SH-SY5Y (cell line): ENCODE results near the gene MLXIPL.

Experiments used
- GATA2 ChIP-seq: IDR thresholded peaks from 2 replicates; pipeline ENCODE4 v1.6.1; 2011; ENCODE audit warnings: mild to moderate bottlenecking, low read depth, low read length
- GATA3 ChIP-seq: IDR thresholded peaks from 2 replicates; pipeline ENCODE4 v1.6.1; 2011; ENCODE audit warnings: low read depth, mild to moderate bottlenecking, low read length, moderate library complexity

GRCh38 chr7:73570977-73571376, 53.3 kb downstream of the MLXIPL start:
- no peak for TF ChIP-seq GATA2
- no peak for TF ChIP-seq GATA3
